Measurements from ENCODE around the gene GFOD2.

Gene GFOD2

DNA sequence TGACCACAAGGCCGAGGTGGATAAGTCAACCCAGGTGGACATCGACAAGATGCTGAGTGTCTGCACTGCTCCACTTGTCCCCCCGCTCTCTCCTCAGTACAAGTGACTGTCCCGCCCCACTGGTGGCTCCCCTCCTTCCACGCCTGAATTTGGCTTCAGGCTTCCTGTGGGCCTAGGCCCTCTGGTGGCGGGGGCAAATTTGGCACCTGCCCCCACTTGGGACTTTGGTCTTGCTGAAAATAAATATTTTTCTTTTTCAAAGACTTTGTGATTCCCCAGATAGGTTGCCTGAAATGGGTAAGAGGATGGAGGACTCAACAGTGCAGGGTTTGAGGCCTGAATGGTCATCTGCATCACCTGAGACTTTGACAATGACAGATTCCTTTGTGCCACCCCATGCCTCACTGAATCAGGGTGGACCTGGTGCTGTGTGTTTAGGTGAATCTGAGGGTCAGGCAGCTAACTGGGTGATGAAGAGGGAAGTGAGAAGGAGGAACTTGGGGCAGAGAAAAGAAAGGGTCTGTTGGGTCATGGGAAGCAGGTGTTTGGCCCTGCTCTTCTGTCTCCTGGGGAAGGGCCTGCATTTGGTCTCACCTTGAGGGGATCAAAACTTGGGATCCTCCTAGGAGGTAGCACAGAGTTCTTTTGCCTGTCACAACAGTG is 50.5 kb downstream of the GFOD2 start:
- DNase-seq, result no peak

DNA sequence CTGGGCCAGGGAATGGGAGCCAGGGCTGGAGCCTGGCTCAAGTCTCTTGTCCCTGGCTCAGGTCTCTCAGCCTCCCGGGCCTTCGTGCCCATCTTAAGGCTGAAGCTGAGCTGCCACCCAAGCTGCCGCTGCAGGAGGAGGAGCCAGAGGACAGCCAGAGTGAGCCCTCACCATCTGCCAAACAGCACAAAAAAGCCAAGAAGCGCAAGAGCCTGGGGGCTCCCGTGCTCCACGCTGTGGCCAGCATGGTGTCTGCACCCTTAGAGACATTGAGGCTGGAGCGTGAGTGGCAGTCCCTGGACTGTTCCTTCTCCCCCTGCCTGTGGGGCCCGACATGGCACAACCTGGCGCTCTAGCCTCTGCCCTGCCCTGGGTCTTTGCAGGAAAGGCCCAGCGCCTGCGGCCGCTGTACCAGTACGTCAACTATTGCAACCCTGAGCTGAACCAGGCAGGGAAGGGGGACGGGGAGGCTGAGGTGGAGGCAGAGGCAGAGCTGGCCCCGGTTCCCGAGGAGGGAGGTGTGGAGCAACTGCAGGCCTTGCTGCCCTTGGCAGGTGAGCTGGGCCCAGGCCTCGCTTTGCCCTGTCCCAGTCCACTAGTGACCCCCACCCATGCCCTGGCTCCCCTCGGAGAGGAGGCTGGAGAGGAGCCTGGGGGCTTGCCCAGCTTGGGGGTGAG is 51.2 kb downstream of the GFOD2 start:
- DNase-seq, result peak; percentile 76

DNA sequence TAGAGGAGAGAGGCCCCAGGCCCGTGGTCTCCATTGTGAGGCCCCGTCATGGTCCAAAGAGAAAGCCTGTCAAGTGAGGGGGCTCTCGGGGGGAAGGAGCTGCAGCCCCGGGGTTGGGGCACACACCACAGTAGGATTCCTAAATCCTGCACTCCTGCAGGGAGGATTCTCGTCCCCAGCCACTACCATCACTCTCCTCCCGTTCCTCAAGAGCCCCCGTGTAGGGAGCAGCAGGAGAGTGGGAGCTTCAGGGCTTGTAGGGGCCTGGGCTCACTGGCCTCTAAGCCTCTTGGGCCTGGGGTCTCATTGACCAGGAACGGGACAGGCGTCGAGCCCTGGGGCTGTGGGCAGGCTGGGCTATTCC is 51.7 kb downstream of the GFOD2 start:
- DNase-seq, result no peak

DNA sequence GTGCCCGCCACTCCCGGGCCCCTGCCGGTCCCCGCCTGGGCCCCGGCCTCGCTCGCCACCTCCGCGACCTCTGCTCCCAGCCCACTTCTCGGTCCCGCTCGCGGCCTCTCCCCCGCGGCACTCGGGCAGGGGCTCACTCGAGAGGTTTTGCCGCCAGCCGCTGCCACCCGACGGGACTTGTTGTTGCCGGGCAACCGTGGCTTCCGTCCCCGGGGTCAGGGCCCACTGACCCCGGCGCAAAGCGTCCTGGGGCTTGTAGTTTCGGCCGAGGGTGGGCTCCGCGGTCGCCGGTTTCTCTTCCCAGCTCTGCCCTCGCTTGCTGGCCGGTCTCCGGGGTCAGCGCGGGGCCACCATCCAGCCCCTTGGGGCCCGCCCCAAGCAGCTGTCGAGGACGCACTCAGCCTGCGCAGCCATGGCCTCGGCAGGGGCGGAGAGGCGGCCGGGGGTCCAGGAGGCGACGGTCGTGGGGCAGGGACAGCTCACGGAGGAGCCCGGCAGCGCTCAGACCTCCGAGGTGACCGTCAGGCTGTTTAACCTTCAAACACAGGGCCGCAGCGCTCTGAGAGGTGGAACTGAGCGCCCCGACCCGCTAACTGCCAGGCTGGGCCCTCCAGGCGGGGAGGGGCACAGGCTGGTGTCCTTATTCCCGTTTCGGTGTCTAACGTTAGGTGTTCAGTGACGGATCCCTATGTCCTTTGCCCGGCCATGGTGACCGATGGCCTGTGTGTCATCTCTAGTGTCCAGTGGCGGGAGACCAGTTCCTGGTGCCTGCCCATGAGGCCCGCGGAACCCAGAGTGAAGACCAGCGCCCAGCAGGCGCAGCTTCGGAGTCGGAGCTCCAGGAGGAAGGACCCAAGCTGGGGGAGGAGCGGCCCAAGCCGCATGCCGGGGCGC is 52.3 kb downstream of the GFOD2 start, which contains the start of the genes C16orf86 and ENKD1:
Gene C16orf86 (plus strand): TSS at position 256 of the 894 bp plus-strand sequence. CDS start 157 bp downstream, at position 413.
Gene ENKD1 (minus strand): TSS at position 192 of the 894 bp plus-strand sequence. CDS start 308 bp downstream, outside the sequence.
- DNase-seq, result peak; percentile 80

DNA sequence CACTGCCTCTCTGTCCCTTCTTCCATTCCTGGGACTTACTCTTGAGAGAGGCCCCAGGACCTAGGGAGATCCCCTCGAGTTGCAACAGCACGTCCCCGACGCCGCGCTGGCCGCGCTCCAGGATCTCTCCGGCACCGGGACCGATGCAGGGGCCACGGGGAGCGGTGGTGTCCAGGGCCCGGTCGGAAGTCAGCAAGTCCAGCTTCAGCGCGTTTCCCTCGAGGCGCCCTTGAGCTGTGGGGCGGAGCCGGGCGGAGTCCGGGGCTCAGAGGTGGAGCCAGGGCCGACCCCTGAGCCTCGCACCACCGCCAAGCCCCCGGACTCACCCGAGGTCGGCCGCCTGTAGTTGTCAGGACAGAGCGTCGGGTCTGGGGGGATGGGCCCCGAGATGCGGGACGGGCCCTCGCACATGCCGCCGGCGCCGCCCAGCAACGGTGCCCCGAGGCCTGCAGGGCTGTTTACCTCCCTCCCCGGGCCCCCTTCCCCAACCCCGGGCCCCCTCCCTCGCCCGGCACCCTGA is 53.0 kb downstream of the GFOD2 start:
- DNase-seq, result no peak

DNA sequence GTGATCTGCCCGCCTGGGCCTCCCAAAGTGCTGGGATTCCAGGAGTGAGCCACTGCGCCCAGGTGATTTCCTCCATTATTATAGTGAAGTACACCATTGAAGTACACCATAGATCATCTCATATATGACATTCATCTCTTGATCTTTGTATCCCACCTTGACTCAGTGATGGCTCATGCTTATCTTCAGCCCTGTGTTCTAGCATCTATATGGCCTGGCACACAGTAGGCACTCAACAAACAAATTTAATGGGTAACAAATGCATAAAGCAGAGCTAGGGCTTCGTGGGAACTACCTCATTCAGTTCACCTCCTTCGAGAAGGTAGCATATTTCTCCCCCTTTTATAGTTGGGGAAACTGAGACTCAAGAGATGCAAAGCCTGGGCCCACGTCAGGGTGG is 53.5 kb downstream of the GFOD2 start:
- DNase-seq, result no peak

DNA sequence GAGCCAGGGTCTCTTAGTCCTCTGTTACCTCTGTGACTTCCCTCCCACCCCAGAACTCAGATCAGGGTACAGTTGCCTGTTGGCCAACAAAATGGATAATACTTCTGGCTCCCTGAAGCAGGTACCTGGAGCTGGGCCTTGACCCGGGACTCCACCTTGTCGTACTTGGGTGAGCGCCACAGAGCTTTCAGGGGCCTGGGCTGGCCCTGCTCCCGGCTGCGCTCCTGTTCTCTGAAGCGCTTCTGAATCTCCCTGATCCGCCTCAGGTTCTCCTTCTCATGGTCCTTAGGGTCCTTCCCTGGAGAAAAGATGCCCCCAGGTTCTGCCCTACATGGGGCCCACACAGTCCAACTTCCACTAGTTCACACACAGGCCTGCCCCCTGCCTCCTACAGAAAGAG is 54.2 kb downstream of the GFOD2 start:
- DNase-seq, result no peak

DNA sequence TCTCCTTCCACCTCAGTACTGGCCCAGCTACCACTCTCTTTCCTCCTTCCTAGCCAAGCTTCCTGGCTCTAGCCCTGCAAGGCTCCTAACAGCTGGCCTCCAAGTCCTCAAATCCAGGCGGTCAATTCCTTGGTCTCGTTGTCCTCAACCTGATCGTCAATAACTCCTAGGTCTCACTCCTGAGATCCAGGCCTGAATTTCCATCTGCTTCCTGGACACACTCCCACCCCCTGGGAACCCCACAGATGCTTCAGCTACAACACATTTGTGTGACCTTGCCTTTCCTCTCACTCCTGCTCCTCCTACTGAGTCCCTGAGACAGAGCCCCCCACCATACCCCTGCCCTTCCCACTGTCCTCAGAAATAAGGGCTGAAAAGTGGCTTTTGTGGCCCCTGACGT is 54.9 kb downstream of the GFOD2 start:
- DNase-seq, result no peak

DNA sequence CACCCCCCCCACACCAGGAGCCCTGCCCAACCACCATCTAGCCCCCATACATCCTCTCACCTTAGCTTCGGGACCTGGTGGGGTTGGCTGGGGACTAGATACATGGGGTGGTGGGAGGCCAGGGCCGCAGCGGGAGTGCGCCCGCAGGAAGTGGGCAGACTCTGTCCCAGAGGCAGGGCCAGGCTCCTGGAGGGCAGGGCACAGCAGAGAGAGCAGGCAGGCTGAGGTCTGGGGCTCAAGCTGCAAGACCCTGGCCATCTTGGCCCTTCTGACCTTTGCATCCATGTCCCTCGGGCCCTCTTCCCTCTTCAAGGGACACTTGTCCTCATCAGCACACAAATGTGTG is 55.3 kb downstream of the GFOD2 start:
- no peak for DNase-seq

DNA sequence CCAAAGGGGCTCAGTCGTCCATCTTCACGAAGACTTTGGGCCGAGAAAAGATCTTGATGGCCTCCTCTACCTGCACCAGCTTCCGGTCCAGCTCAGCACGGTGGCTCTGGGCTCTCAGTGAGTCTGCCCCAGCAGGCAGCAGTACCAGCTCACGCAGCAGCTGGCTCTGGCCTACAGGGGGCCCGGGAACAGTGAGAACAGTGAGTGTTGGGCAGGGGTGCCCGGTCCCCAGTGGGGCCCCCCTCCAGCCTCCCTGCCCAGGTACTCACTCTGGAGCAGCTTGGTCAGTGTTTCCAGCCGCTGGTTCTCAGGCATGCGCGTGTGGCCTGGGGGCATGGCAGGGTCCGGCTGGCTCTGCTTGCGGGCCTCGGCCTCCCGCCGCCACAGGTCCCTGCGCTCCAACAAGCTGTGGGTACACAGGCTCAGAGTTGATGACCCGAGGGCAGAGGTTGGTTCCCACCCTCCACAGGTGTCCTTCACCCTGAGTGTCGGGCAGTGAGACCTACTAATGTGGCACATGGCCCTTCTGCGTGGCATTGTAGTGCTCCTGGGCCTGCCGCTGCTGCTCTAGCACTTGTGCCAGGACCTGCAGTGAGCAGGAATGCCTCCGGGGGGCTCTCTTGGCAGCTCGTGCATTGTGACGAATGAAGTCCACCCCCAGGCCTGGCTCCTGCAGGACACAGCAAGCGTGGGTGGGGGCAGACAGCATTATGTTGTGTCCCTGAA is 55.8 kb downstream of the GFOD2 start:
- no peak for DNase-seq

DNA sequence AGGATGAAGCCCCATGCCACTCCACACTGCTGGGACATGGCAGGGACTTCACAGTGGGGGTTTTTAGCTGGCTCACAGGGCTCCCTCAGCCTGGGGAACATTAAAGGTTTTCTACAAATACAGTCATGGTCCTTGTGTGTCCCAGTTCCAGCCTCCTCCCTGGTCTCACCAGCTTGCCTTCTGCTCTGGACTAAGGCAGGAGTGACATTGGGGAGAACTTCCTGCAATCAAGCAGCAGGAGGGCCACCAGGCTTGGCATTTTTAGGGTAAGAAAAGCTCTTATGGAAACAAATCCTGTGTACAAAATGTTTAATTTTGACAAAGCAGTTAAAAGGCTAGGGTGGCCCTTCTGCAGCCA is 56.5 kb downstream of the GFOD2 start:
- no peak for DNase-seq

DNA sequence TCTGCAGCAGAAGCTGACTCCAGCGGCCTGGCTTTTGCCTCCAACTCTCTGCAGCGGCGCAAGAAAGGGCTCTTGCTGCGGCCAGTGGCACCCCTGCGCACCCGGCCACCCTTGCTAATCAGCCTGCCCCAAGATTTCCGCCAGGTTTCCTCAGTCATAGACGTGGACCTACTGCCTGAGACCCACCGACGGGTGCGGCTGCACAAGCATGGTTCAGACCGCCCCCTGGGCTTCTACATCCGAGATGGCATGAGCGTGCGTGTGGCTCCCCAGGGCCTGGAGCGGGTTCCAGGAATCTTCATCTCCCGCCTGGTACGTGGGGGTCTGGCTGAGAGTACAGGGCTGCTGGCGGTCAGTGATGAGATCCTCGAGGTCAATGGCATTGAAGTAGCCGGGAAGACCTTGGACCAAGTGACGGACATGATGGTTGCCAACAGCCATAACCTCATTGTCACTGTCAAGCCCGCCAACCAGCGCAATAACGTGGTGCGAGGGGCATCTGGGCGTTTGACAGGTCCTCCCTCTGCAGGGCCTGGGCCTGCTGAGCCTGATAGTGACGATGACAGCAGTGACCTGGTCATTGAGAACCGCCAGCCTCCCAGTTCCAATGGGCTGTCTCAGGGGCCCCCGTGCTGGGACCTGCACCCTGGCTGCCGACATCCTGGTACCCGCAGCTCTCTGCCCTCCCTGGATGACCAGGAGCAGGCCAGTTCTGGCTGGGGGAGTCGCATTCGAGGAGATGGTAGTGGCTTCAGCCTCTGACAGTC is 57.0 kb downstream of the GFOD2 start:
- DNase-seq, result no peak

DNA sequence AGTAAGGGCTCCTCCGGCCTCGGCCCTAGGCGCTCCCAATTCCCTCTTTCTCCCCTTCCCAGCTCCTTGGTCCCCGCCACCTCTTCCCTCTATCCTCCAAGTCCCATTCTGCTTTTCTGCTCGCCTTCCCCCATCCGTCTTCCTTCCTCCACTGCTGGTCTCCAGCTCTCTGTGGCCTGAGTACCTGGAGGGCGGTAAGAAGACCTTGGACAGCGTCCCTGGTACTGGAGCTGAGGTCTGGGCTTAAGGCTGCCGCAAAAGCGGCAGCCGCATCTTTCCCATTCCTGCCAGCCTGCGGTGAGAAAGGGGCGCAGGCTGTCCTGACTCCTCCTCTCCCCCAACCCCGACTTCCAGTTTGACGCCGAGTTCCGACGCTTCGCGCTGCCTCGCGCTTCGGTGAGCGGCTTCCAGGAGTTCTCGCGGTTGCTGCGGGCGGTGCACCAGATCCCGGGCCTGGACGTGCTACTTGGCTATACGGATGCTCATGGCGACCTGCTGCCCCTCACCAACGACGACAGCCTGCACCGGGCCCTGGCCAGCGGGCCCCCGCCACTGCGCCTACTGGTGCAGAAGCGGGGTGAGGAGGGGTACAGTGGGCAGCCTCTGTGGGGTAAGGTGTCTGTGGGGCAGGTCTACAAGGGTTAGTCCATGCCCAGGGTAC is 57.9 kb downstream of the GFOD2 start:
- no peak for DNase-seq

DNA sequence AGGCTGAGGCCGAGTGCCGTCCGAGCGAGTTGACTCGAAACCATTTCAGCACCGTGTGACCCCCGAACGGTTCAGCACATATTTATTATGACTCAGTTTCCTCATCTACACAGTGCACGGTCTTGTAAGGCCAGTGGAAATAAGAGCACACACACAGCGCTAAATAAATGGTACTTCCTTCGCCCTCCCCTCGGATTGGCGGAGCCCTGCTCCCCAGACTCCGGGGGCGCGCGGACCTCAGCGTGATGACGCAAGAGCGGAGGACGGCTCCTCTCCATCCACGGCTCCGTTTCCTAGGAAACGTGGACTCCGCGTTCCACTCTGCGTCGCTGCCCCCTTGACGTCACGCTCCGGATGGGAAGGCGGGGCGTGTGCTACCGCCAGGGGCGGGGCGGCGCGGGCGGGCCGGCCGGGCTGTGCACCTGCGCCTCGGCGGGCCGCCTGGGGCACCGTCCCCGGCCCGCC is 58.5 kb downstream of the GFOD2 start, which contains the start of gene PARD6A:
Gene PARD6A (plus strand): TSS at position 397 of the 465 bp plus-strand sequence. CDS start 79 bp downstream, outside the sequence.
- peak; percentile 94 for DNase-seq

DNA sequence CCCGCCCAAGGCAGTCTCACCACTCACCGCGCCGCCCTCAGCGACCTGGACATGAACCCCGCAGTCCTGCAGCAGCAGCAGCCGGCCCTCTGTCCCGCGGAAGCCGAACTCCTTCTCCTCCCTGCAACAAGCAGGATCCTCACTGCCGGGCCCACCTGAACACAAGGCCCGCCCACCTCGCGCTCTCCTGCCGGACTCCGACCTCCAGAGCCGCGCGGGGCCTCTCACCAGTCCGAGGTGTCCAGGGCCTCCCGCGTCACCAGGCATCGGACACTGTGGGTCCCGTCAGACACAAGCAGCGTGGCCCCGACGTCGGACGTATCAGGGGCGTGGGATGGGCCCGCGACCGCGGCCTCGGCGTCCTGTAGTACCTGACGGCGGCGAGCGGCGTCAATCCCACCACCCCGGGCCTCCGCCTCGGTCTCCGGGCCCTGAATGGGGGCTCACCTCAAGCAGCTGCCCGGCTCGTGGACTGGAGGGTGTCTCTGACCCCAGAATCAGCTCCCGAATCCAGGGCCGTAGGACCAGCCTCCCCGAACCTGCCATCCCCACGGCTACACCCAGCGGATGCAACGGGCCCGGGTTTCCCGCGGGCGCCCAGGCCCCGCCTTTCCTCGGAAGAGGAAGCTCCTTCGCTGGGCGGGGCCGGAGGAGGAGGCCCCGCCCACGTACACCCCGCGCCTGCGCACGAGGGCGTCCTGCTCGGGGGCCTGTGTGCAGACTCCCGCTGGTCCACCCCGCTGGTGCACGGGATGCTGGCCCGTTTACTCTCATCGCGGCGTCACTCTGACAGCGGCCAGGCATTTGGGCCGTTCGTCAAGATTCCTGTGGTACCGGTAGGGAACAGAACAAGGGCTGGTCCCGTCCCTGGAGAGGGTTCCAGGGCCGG is 59.2 kb downstream of the GFOD2 start, which contains the start of gene ACD:
Gene ACD (minus strand): TSS at position 586 of the 889 bp plus-strand sequence. CDS start 40 bp downstream, at position 546.
- DNase-seq, result peak; percentile 86

DNA sequence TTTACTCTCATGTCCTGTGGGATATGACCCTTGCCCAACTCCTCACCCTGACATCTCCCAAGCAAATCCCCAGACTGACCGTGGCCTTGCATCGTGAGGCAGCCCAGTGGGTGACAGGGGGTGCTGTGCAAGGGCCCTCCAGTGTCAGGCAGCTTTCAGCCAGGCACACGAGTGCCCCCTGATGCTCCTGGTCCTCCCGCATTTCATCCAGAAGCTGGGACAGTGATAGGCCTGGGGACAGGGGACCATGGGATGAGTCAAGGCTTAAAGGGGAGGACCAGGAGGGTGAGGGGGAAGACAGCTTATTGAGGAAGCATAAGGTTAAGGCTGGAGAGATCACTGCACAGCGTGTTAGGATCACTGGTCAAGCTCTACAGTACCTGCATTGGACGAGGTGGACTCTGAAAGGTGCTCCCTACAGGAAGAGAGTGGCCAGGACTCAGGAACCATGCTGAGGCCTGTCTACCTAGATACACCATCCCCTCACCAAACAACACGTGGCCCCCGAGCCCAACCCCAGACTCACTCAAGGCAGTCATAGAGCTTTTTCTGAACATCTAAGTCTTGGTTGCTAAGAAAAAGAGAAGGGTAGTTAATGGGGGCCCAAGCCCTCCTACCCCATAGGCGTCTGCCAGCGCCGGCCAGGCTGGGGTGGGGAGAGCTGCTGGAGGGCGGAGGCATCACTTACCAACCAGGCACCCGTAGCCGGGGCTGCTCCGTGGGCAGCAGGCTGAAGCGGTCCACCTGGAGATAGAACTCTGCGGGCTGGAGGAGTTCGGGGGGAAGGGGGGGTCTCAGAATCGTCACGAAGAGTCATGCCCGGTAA is 60.1 kb downstream of the GFOD2 start:
- DNase-seq, result no peak

DNA sequence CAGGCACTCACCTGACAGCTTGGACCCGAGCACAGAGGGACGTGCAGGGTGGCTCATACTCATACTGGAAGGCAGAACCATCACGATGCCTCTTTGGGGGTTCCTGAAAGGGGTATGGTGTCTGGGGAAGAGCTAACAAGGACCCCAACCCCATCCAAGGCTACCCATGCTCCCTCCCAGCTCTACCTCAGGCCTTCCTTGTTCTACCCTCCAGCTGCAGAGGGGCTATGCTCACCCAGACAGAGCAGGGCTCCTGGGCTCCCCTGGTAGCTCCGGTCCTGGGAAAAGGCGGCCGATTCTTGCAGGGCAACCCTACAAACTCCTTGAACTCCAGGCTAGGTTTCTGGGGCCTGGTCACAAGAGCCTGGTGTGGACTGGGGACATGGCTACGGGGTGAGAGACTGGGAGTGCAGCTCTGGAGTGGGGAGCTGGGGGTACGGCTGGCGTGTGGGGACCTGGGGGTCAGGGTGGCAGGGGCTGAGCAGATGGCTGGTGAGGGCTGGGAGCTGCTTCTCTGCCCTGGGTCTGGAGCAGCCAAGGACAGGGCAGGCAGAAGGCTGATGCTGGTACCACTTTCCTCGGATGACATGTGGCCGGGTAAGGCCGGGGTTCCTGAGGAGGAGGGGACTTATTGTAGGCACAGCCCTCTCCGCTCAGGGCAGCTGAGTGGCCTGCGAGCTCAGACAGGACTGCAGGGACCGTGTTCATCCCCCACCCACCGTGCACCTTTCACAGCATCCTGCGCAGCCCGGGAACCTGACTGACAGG is 61.2 kb downstream of the GFOD2 start:
- DNase-seq, result no peak

DNA sequence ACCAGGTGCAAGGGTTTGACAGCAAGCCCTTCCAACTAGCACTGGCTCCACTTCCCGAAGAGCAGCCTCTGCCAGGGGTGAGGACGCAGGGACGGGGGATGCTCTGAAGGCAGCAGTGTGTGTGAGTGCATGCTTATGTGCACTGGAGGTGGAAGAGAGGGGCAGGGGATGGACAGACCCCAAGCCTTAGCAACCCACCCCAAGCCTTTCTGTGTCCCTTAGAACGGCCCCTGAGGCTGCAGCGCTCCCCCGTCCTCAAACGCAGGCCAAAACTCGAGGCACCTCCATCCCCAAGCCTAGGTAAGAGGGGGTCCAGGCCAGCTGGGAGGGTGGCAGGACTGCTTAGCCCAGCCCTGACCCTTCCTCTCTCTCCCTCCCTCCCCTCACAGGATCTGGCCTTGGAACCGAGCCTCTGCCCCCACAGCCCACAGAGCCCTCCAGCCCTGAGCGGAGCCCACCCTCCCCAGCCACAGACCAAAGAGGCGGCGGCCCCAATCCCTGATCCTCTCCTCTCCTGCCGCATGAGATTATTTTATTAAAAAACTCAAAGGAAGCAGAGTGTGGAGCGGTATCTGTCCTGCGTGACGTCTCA is 62.0 kb downstream of the GFOD2 start:
- DNase-seq, result no peak
